Lung (tissue), 12 donors: ENCODE results near the gene CDADC1. TPM values are rescaled to one million over a fixed set of nuclear protein-coding genes. Genes with fewer than 3 reads are reported as not detected.

Experiments
- ATAC-seq: fragments of 200-7000 bp; cut with Tn5 transposase; one replicate; pipeline ENCODE4 v1.9.1; 2020; ENCODE audit warnings: moderate number of reproducible peaks; ENCODE audit not compliant: insufficient read depth, low FRiP score
- DNase-seq, 3 donors: peaks; one replicate each; pipeline ENCODE4 v3.0.0-alpha.2; 2013 to 2017
- H3K27ac ChIP-seq, 2 donors: one replicate each; pipeline ENCODE4 v1.5.1; 2013; ENCODE audit warnings: mild to moderate bottlenecking in 2 of 2, moderate library complexity in 2 of 2, control low read depth in 1 of 2, inconsistent platforms in 1 of 2, low read depth in 1 of 2, low read length in 1 of 2
- H3K27me3 ChIP-seq, 3 donors: one replicate each; pipeline ENCODE4 v1.5.1; 2013; ENCODE audit warnings: low read length in 2 of 3; ENCODE audit not compliant: control insufficient read depth in 3 of 3, insufficient read depth in 3 of 3
- H3K36me3 ChIP-seq, 4 donors: one replicate each; pipeline ENCODE4 v1.5.1; 2013; ENCODE audit warnings: low read length in 4 of 4, mild to moderate bottlenecking in 1 of 4, moderate library complexity in 1 of 4; ENCODE audit not compliant: control insufficient read depth in 4 of 4, insufficient read depth in 4 of 4
- H3K4me1 ChIP-seq, 5 donors: one replicate each; pipeline ENCODE4 v1.5.1; 2013; ENCODE audit warnings: low read length in 5 of 5, mild to moderate bottlenecking in 2 of 5, moderate library complexity in 1 of 5; ENCODE audit not compliant: control insufficient read depth in 5 of 5, insufficient read depth in 5 of 5
- H3K4me3 ChIP-seq: one replicate; pipeline ENCODE4 v1.5.1; 2013; ENCODE audit warnings: mild to moderate bottlenecking, control low read depth, moderate library complexity
- H3K9ac ChIP-seq, 2 donors: one replicate each; pipeline ENCODE4 v1.5.1; 2013; ENCODE audit warnings: low read length in 2 of 2, control low read depth in 1 of 2; ENCODE audit not compliant: insufficient read depth in 1 of 2
- H3K9me3 ChIP-seq, 4 donors: one replicate each; pipeline ENCODE4 v1.5.1; 2013; ENCODE audit warnings: low read length in 3 of 4, mild to moderate bottlenecking in 1 of 4, moderate library complexity in 1 of 4; ENCODE audit not compliant: control insufficient read depth in 4 of 4, insufficient read depth in 3 of 4
- CTCF ChIP-seq: IDR thresholded peaks from 2 replicates; pipeline ENCODE4 v1.5.1; 2012; ENCODE audit warnings: mild to moderate bottlenecking; ENCODE audit errors: control extremely low read depth, extremely low read depth
- WGBS, 2 donors: extraction: QIAGEN DNeasy Blood & Tissue Kit; methylation state at CpG; one replicate each; pipeline ENCODE4 v1.1.7; 2013; 5-methylcytosine and 5-hydroxymethylcytosine counted together
- polyA plus RNA-seq, 2 donors: library from polyadenylated mRNA; stranded (reverse); fragments of 200-250 nt; gene quantifications; one replicate each; pipeline ENCODE4 v1.2.1, GENCODE V29; 2013
- total RNA-seq, 2 donors: library from RNA; depleted of rRNA in 1 of 2; stranded (reverse); fragments of >200 nt in 1 of 2; gene quantifications; one replicate each; pipeline ENCODE4 v1.2.1, GENCODE V29; 2014 to 2021
- donor health status: control.
- donor health status: control.
- donor health status: Bipolar disorder and iron deficiency.
- donor health status: healthy.
- donor health status: DM: yes; HTN: yes; CAD: no.

Gene CDADC1
- total and polyA plus RNA-seq, 4 donors = 5.2 to 11.6 (median 7.1) TPM

- H3K4me3 ChIP-seq = no peak overlapping the region
- peaks cover 0 to 7% (median 0%) of the 10 kb centered on the region in 4 donors for H3K9me3 ChIP-seq
- no peak for ATAC-seq
- WGBS, 2 donors = 52 to 76% methylated on average over 17 of the region's 17 CpGs
- H3K27ac ChIP-seq = no peak overlapping the region
- peaks cover 0 to 20% (median 7%) of the 10 kb centered on the region in 5 donors for H3K4me1 ChIP-seq
- no peak overlapping the region for H3K9ac ChIP-seq
- DNase-seq = no peak
- H3K27me3 ChIP-seq = peaks cover 0 to 55% (median 49%) of the 10 kb centered on the region in 3 donors
- TF ChIP-seq CTCF = no peak
- no peaks in the 10 kb centered on the region for H3K36me3 ChIP-seq
Observed at GRCh38 chr13:49217962-49218492, 29.7 kb upstream of the CDADC1 start.

GRCh38 chr13:49218493-49219051 lies 29.2 kb upstream of the CDADC1 start:
- no peak for TF ChIP-seq CTCF
- H3K4me3 ChIP-seq = no peak overlapping the region
- peaks cover 0 to 20% (median 7%) of the 10 kb centered on the region in 5 donors for H3K4me1 ChIP-seq
- H3K27ac ChIP-seq = no peak overlapping the region
- H3K9ac ChIP-seq = no peak overlapping the region
- WGBS, 2 donors = 37 to 66% methylated on average over 25 of the region's 25 CpGs
- ATAC-seq (no peak), DNase-seq (peak in 2 of 3 donors; percentile 7 to 31)
- no peaks in the 10 kb centered on the region for H3K36me3 ChIP-seq
- H3K27me3 ChIP-seq = peaks cover 0 to 60% (median 55%) of the 10 kb centered on the region in 3 donors
- peaks cover 0 to 7% (median 0%) of the 10 kb centered on the region in 4 donors for H3K9me3 ChIP-seq

GRCh38 chr13:49219647-49220035 lies 28.1 kb upstream of the CDADC1 start:
- no peak overlapping the region for H3K27ac ChIP-seq
- no peaks in the 10 kb centered on the region for H3K36me3 ChIP-seq
- no peak for TF ChIP-seq CTCF
- no peak for DNase-seq
- H3K4me1 ChIP-seq = peaks cover 0 to 20% (median 7%) of the 10 kb centered on the region in 5 donors
- 16 to 18% methylated on average over 17 of the region's 17 CpGs for WGBS, 2 donors
- no peak for ATAC-seq
- peak overlapping the region; percentile 2 for H3K4me3 ChIP-seq
- H3K9ac ChIP-seq = no peak overlapping the region
- peaks cover 0 to 7% (median 0%) of the 10 kb centered on the region in 4 donors for H3K9me3 ChIP-seq
- H3K27me3 ChIP-seq = peaks cover 0 to 66% (median 57%) of the 10 kb centered on the region in 3 donors
